HG03108 (cell line): ENCODE data around the gene CORO6.

ENCODE experiments used
- ATAC-seq: cut with Tn5 transposase; IDR thresholded peaks from one replicate; pipeline ENCODE4 v1.9.1; 2021; ENCODE audit warnings: moderate library complexity; ENCODE audit not compliant: unreplicated experiment

CORO6 gene

DNA sequence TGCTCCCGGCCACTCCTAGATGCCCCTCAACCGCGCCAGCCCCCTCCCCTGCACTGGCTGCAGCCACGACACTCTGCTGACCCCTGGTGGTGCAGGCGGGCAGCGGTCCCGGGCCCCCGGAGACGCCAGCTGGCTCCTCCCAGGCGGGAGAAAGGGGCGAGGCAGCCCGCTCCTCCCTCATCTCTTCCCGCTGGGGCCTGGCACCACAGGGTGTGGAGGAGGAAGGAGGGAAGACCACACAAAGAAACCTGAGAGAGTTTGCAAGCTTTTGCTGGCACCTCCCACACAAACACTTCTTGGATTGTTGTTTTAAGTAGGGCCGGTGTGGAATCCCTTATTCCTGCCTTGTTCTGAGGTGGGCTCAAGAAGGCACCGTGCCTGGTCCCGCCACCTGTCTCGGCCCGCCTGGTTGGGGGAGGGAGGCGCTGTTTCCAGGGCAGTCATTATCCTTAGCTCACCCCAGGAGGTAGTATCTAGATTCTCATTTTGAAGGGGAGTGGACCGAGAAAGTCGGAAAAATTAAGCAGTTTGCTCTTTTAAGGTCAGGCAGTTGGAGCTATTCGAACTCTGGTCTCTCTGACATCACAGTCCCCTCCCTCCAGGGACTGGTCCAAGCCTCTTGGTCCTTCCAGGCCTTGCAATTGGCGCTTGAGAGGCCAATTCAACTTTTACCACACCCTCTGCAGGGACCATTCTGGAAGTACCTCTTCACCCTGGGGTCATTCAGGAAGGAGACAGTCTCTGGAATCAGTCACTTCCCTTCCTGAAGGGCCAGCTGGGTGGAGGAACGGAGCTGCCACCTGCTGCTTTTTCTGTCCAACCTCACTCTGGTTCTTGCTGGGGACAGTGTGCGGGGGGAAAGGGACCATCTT is 30.7 kb downstream of the CORO6 start:
- ATAC-seq, result no peak

- no peak for ATAC-seq
Measured at GRCh38 chr17:29591146-29591736, 31.5 kb downstream of the CORO6 start.

GRCh38 chr17:29590411-29591145 is 32.1 kb downstream of the CORO6 start:
- ATAC-seq, result no peak

GRCh38 chr17:29589524-29590410 is 32.9 kb downstream of the CORO6 start, which contains the start of gene GIT1:
GIT1 (minus strand) TSS chr17:29589648; CDS start chr17:29589378, 270 bp downstream.
- ATAC-seq, result peak; percentile 52

DNA sequence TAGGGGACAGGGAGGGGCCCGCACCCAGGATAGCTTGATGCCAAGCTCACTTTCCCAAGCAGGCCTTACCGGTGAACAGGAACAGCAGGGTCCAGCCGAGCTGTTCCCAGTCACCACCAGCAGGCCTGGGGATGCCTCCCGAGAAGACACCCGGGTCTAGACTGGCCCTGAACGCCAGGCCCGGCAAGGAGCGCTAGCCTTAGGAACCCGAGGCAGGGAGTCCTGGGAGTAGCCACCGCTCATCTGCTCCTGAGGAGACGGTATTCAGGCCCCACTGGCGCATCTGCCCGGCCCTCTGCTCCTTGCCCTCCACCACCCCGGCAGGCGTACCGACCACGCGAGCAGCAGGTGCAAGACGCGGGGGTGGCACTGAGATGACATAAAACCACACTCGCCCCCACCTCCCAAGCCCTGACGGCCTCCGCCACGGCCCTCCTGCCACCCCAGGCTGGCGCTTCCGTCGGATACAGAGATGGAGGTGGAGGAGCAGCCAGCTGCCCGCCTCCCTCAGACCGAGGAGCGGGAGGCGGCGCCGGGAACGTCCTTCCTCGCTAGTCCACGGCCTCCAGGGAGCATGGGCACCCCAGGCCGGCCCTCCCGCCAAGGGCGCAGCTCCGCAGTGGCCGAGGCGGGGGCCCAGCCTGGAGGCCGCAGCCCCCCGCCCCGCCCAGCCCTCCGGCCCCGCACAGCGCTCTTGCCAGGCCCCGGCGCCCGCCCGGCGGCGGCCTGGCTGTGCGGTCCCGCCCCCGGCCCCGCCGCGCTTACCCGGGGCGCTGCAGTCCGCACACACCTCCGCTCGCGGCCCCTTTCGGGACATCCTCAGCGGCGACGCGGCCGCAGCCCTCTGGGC is 33.9 kb downstream of the CORO6 start:
- peak; percentile 17 for ATAC-seq

- ATAC-seq, result no peak
Measured at GRCh38 chr17:29588017-29588561, 34.6 kb downstream of the CORO6 start.

DNA sequence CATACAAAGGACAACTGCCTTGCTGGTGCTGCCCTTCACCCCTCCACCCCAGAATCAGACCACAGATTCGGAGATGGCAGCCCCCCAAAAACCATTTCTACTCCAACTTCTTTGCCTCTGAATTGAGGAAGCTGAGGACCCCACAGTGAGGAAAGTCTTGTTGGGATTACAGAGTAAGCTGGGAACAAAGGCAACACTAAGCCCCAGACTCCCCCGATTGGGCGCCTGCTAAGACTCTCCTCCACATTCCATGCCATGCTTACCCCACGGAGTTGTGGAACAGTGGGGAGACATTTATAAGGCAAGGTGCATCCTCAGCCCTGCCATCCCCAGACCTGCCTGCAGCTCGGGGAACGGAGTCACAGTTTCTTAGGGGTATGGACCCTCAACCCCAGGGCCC is 35.1 kb downstream of the CORO6 start:
- ATAC-seq, result no peak

DNA sequence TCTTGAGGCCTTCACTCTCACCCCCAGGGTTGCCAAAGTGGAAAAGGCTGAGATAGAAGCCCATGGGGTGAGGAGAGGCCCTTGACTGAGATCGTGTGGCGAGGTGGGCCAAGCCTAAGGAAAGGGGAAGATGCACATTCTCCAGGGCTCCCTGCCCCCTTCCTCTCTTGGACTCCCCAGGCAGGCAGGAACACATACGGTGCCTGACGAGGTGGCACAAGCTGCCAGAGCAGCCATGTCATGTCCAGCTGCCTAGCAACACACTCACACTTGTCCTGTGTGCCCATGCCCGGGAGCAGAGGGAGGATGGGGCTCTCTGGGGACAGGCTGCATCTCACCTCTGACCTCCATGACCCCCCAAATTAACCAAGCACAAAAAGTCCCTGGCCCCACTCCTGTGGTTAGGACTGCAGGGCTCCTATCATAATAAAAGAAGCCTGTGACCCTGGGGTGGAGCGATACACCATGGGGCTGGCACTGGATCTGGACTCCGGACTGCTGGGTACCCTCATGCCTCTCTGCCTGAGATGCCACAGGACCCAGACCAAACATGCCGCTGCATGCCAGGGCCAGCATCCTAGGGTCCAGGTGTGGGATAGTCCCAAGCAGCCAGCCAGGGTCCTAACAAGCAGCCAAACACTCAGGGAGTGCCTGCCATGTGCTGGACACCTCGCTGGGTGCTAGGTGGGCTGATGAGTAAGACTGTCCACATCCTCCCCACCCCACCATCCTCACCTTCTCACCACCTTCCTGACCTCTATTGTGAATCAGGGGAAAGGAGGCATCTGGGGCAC is 35.8 kb downstream of the CORO6 start:
- ATAC-seq, result no peak

GRCh38 chr17:29585080-29585751 is 37.5 kb downstream of the CORO6 start:
- no peak for ATAC-seq

DNA sequence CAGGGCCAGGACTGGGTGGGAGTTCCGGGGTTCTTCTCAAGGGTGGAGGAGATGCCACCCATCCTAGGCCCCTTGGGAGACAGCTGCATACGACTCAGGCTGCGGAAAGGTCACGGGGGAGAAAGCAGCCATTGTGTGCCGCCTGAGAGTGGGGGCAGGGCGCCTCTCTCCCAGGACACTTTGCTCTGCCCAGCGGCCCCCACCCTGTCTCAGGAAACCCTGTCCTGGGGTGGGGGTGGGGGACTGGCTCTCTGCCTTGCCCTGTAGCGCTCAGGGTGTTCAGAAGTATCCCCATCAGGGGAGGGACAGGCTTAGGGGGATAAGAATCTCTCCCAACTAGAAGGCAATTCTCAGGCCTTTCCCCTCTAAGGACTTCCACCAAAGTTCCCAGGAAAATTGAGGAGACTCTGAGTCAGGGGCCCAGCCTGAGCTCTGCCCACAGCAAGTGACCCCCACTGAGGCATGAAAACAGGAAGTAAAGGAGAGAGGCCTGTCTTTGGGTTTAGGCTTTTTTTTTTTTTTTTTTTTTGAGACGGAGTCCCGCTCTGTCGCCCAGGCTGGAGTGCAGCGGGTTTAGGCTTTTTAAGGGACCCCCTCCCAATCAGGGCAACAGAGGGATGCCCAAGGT is 38.1 kb downstream of the CORO6 start:
- no peak for ATAC-seq

DNA sequence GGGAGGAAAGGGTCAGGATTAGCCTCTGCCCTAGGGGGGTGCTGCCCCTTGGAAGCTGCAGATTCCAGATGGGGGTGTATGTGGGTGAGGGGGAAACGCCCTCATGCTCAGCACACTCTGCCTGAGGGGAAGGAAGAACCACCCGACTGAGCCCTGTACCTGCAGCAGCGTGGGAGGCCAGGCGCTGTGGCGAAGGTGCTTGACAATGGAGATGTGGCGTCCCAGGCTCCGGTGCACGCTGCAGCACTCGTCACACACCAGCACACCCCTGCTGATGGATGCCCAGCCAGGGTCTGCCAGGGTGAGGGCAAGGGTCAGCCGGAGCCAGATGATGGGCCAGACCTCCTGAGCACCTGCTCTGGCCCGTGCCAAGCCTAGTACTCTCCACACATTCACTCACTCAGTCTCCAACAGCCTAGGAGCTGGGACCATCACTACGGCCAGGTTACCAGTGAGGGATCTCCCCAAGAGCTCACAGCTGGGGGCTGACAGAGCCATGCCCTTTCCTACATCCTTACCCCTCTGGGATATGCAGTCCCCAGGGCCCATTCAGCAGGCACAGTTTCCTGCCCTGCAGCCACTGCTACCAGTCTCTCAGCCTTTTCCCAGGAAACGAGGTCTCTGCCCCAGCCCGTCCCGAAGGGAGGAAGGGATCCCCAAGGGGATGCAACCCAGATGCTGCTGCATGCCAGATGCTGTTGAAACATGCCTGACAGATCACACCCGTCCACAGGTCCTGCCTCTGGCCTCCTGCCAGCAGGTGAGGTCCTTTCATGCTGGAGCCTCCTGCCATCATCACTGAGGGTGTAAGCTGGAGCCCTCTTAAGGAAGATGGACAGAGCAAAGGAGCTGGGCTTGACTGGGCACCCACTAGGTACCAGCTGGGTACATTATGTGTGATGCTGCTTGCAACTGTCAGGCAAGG is 39.1 kb downstream of the CORO6 start:
- ATAC-seq, result no peak

- ATAC-seq, result no peak
Measured at GRCh38 chr17:29582772-29583171, 39.9 kb downstream of the CORO6 start.

- no peak for ATAC-seq
Measured at GRCh38 chr17:29582254-29582765, 40.4 kb downstream of the CORO6 start.

- ATAC-seq, result no peak
Measured at GRCh38 chr17:29581583-29582253, 41.0 kb downstream of the CORO6 start.

- peak; percentile 82 for ATAC-seq
Measured at GRCh38 chr17:29579866-29580771, 42.6 kb downstream of the CORO6 start.
